OCI-LY7 (cell line): Measurements from ENCODE around the gene TLR3. TPM values are rescaled to one million over a fixed set of nuclear protein-coding genes. Genes with fewer than 3 reads are reported as not detected.

Source experiments
- BruUV-seq: library from RNA; stranded (reverse); fragments of 400-500 nt; replicated peaks from 2 replicates; lab custom pipeline; 2021; lab: Mats Ljungman, UMichigan
- CTCF ChIA-PET: fragments of 300-600 bp; sonication (Branson Sonifier 250); formaldehyde crosslinking; loops from one replicate; lab custom pipeline; 2022; ENCODE audit warnings: antibody characterized with exemption; ENCODE audit not compliant: unreplicated experiment; lab: Charles Lee
- POLR2A ChIA-PET: fragments of 300-600 bp; sonication (Branson Sonifier 250); formaldehyde crosslinking; loops from one replicate; lab custom pipeline; 2022; ENCODE audit warnings: antibody characterized with exemption; lab: Charles Lee
- DNase-seq: peaks from one replicate; pipeline ENCODE4 v3.0.0-alpha.2; 2015; ENCODE audit warnings: low spot score
- H2AFZ ChIP-seq: fragments of 200-600 bp; sonication (generic), shearing (Covaris generic); 2 replicates; pipeline ENCODE4 v1.6.1; 2014; ENCODE audit warnings: mild to moderate bottlenecking, antibody characterized with exemption, low read length, moderate library complexity
- H3K27ac ChIP-seq: fragments of 200-600 bp; sonication (generic); 2 replicates; pipeline ENCODE4 v1.5.1; 2014; ENCODE audit warnings: mixed run types, low read depth, mild to moderate bottlenecking, moderate library complexity, low read length, inconsistent platforms; ENCODE audit not compliant: poor library complexity, severe bottlenecking
- H3K36me3 ChIP-seq: fragments of 200-600 bp; sonication (generic); 2 replicates; pipeline ENCODE4 v1.6.1; 2014; ENCODE audit warnings: mild to moderate bottlenecking, antibody characterized with exemption, low read length, moderate library complexity, mixed read lengths; ENCODE audit not compliant: insufficient read depth
- H3K4me1 ChIP-seq: fragments of 200-600 bp; sonication (generic); 2 replicates; pipeline ENCODE4 v1.5.1; 2014; ENCODE audit warnings: mild to moderate bottlenecking, low read length; ENCODE audit not compliant: insufficient read depth, poor library complexity, severe bottlenecking
- H3K4me2 ChIP-seq: fragments of 200-600 bp; sonication (generic); 2 replicates; pipeline ENCODE4 v1.6.1; 2014; ENCODE audit warnings: mild to moderate bottlenecking, low read length
- H3K4me3 ChIP-seq: fragments of 200-600 bp; sonication (generic); 2 replicates; pipeline ENCODE4 v1.5.1; 2014; ENCODE audit warnings: mild to moderate bottlenecking, low read depth, low read length; ENCODE audit not compliant: poor library complexity, severe bottlenecking
- H3K79me2 ChIP-seq: fragments of 200-600 bp; sonication (generic); 2 replicates; pipeline ENCODE4 v1.6.1; 2016; ENCODE audit warnings: low read depth, mild to moderate bottlenecking, low read length, moderate library complexity, mixed read lengths; ENCODE audit not compliant: insufficient read depth
- H3K9me2 ChIP-seq: fragments of 200-600 bp; sonication (generic); 2 replicates; pipeline ENCODE4 v1.6.1; 2016; ENCODE audit warnings: mild to moderate bottlenecking, low read length, mixed read lengths; ENCODE audit not compliant: insufficient read depth
- H3K9me3 ChIP-seq: fragments of 200-600 bp; sonication (generic); 2 replicates; pipeline ENCODE4 v1.6.1; 2014; ENCODE audit warnings: mild to moderate bottlenecking, mixed run types, low read length, mixed read lengths
- H4K20me1 ChIP-seq: fragments of 200-600 bp; sonication (generic); 2 replicates; pipeline ENCODE4 v1.6.1; 2014; ENCODE audit warnings: mild to moderate bottlenecking, antibody characterized with exemption, low read length, moderate library complexity, mixed read lengths; ENCODE audit not compliant: insufficient read depth
- CTCF ChIP-seq: fragments of 200-600 bp; sonication (generic); conservative IDR thresholded peaks from 2 replicates; pipeline ENCODE4 v1.5.1; 2014; ENCODE audit warnings: mild to moderate bottlenecking, antibody characterized with exemption, low read length, moderate library complexity, mixed read lengths
- EZH2phosphoT487 ChIP-seq: fragments of 200-600 bp; sonication (generic); IDR thresholded peaks from 2 replicates; pipeline ENCODE4 v1.6.1; 2018; ENCODE audit warnings: low read depth, borderline replicate concordance, mild to moderate bottlenecking, mixed run types, antibody characterized with exemption, low read length, moderate library complexity, mixed read lengths
- intact Hi-C: fragments of 100-400 bp; cut with micrococcal nuclease; formaldehyde crosslinking; loops from one replicate; pipeline ENCODE4 v1.10.0; 2022; ENCODE audit not compliant: unreplicated experiment
- total RNA-seq, 2 experiments: library from RNA; depleted of rRNA in 1 of 2; stranded (reverse); fragments of >200 nt in 1 of 2; shearing (Covaris generic) in 1 of 2; gene quantifications; 2 replicates each; pipeline ENCODE4 v1.2.3, GENCODE V29; 2014 to 2022

The TLR3 gene
- total RNA-seq, 2 experiments from 2014 or later, result 0.38 to 0.53 TPM

- intact Hi-C loops, result no loop called here
- Histone ChIP-seq H3K9me3 (no peaks in the 10 kb centered on the region), H3K4me2 (peak overlapping the region; percentile 16; the same call in 1 of the 2 replicates), H3K9me2 (no peaks in the 10 kb centered on the region), H3K27ac (no peak overlapping the region), H3K79me2 (no peaks in the 10 kb centered on the region), H2AFZ (no peak overlapping the region), H3K4me1 (no peaks in the 10 kb centered on the region), H3K36me3 (no peaks in the 10 kb centered on the region), H4K20me1 (no peaks in the 10 kb centered on the region), H3K4me3 (no peak overlapping the region)
- BruUV-seq, result no TSS peak
- ChIA-PET CTCF (no interaction called here), POLR2A (no interaction called here)
- DNase-seq, result no peak
- TF ChIP-seq EZH2phosphoT487 (no peak), CTCF (0 out of 2 replicates have a peak, but pooled peaks have one; percentile 18)
These were observed 36.1 kb downstream of the TLR3 start for GRCh38 chr4:186104890-186105646.

GRCh38 chr4:186105647-186106321 is 36.8 kb downstream of the TLR3 start:
- CTCF ChIA-PET, result no interaction called here

More at GRCh38 chr4:186105647-186106321, 36.8 kb downstream of the TLR3 start:
- Histone ChIP-seq H3K27ac (no peak overlapping the region), H3K36me3 (no peaks in the 10 kb centered on the region), H3K79me2 (no peaks in the 10 kb centered on the region), H3K9me2 (no peaks in the 10 kb centered on the region), H3K4me1 (no peaks in the 10 kb centered on the region), H3K4me3 (no peak overlapping the region), H3K9me3 (no peaks in the 10 kb centered on the region), H2AFZ (no peak overlapping the region), H3K4me2 (no peak overlapping the region), H4K20me1 (no peaks in the 10 kb centered on the region)
- POLR2A ChIA-PET, result interaction anchor here (0.9 kb wide), 1 partner anchor 27 kb away, joined by 3 read pairs; no protein-coding TSS in a partner anchor
- no TSS peak for BruUV-seq
- no peak for DNase-seq
- TF ChIP-seq EZH2phosphoT487, result no peak
- TF ChIP-seq CTCF, result no peak
- intact Hi-C loops, result no loop called here
